ENCODE data around the gene THSD7A.
"Not testable (repeated sequence)": the region's sequence is repeated elsewhere in the genome, so short reads cannot be mapped to it uniquely, and the experiment has no call there.

THSD7A gene

GRCh38 chr7:11570922-11571550 lies 261.0 kb downstream of the THSD7A start:
- no peak for DNase-seq

DNA sequence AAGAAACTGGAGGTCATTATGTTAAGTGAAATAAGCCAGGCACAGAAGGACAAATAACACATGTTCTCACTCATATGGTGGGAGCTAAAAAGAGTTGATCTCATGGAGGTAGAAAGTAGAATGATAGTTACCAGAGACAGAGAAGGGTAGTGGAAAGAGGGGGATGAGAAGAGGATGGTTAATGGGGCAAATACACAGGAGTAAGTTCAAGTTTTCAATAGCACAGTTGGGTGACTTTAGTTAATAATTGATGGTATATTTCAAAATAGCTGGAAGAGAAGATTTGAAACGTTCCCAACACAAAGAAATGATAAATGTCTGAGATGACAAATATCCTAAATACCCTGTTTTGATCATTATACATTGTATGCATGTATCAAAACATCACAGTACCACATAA lies 261.8 kb downstream of the THSD7A start:
- DNase-seq: no peak

DNA sequence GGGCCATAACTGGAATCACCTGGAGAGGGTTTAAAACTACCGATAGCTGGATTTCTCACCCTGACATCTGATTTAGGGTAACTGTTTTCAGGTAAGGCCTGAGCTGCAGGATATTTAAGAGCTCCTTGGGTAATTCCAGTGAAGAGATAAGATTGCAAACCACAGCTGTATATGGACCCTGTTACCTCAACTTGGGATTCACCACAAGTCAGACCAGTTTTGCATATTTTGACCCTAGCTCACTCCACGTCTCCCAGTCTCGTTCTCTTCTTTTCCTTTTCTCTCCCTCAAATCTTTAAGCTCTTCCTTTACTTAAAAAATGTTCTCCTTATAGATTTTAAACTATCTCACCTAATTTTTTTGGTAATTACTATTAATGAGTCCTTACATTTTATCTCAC lies 264.4 kb downstream of the THSD7A start:
- no peak for DNase-seq

GRCh38 chr7:11557627-11558026 lies 274.4 kb downstream of the THSD7A start:
- DNase-seq: no peak

GRCh38 chr7:11552676-11553296 lies 279.2 kb downstream of the THSD7A start:
- no peak for DNase-seq

GRCh38 chr7:11551470-11551869 lies 280.5 kb downstream of the THSD7A start:
- DNase-seq: no peak

- no peak for DNase-seq
Observed at GRCh38 chr7:11548532-11548931, 283.5 kb downstream of the THSD7A start.

DNA sequence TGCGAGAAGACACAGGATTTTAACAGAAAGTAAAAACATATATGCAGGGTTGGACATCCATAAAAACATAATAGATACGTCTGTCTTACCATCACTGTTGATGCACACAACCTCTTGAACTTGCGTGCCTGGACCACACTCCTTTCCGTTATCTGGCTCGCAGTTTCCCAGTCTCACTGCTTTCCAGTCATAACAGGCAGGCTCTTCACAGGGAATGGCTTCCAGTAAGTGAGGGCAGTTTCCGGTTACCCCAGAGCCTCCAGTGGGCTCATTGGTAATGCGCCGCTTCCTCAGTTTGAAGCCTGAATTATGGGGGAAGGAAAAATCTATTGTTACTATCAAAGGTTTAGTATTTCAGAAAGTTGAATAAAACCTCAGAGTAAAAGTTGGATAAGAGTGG lies 290.7 kb downstream of the THSD7A start:
- DNase-seq: no peak

- DNase-seq: no peak
Observed at GRCh38 chr7:11540271-11540761, 291.7 kb downstream of the THSD7A start.

DNA sequence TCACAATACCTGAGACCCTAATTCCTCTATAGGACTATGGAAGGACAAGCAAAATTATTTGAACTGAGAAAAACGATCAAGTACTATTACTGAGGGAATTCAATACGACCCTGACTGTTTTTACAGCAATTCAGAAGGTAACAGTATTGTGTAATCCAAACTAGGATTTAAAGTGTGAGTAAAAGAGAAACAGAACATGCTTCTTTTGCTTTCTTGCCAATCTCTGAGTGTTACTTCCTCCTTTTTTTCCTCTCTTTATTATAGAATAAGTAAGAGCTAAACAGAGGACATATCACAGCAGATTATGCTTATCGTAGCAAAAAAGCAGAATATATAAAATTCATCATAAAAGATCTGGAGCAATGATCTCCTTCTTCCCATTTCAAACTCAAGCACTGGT lies 292.1 kb downstream of the THSD7A start:
- no peak for DNase-seq

- no peak for DNase-seq
Observed at GRCh38 chr7:11538751-11539299, 293.2 kb downstream of the THSD7A start.

- DNase-seq: no peak
Observed at GRCh38 chr7:11533229-11533820, 298.7 kb downstream of the THSD7A start.

DNA sequence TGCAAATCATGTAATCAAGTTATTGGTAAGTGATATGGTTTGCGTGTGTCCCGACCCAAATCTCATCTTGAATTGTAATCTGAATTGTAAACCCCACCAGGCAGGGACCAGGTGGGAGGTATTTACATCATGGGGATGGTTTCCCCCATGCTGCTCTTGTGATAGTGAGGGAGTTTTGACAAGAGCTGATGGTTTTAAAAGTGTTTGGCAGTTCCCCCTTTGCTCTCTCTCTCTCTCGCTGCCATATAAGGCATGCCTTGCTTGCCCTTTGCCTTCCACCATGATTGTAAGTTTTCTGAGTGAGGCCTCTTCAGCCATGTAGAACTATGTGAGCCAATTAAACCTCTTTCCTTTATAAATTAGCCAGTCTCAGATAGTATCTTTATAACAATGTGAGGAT lies 302.6 kb downstream of the THSD7A start:
- no peak for DNase-seq

DNA sequence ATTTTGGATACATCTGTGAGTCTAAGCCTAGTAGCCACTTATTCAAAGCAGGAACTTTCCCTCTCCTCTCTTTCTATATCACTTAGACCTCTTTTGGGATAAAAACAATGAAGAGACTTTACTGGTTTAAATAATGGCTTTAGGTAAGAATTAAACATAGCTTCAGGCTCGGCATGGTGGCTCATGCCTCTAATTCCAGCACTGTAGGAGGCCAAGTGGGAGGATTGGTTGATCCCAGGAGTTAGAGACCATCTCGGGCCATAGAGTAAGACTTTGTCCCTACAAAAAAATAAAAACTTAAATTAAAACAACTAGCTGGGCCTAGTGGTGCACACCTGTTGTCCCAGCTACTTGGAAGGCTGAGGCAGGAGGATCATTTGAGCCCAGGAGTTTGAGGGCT lies 304.3 kb downstream of the THSD7A start:
- no peak for DNase-seq

DNA sequence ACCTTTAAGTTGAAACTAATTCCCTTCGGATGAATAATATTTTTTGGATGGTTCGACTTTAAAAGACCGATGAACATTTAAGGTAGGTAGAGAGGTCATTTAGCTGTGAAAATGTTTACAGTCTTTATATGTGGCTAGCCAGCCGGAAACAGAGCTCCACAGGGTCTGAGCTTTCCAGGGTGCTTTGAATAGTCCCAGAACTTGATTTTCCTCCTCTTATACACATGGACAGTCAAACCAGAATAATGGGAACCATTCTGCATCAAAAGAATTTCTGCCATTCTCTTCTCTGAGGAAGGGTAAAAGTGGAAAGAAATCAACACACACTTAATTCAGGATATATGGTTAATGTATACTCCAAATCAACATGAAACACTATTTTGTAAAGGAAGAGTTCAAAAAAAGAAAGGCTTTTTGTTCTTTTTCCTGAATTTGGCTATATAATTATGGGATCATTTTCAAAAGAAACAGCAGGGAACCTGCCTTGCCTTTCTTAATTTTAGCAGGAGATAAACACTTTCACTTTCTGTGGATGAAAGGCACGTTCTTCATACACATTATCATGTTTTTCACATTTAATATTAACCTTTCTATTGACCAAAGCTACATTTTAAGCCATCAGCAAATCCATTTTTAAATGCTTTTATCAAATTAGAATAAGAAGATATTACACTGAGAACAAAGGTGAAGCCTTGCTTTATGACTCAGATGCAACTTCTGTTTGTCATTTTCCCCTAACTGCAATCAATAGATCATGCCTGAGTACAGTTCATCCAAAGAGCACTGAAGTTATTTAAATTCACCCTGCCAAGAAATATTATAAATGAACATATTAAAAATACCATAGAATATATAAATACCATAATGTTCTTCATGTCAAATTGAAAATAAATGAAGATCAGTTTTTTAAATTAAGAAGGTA lies 307.3 kb downstream of the THSD7A start:
- no peak for DNase-seq

DNA sequence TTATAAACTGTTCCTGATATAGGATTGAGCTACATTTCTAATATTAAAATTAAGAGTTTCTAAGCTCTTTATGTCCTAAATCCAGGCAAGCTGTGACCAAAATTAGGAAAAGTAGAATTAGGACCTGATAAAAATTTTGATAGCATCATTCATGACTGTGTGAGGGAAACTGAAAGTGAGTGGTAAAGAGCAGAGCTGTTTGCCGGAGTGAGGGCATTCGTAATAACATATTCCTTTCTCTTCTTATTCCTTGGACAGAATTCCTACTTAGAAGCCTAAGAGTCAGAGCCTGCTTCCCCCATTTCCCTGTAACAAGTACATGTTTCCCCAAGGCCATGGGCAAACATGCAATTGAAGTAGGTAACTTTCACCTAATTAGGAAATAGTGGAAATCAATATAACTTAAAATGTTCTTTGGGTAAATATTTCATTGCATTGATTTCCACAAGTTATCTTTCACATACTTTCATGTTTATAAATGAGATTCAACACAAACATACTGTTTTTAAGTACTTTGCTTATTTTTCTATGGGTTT lies 310.0 kb downstream of the THSD7A start:
- DNase-seq: not testable (repeated sequence)

GRCh38 chr7:11517853-11518252 lies 314.1 kb downstream of the THSD7A start:
- DNase-seq: no peak

DNA sequence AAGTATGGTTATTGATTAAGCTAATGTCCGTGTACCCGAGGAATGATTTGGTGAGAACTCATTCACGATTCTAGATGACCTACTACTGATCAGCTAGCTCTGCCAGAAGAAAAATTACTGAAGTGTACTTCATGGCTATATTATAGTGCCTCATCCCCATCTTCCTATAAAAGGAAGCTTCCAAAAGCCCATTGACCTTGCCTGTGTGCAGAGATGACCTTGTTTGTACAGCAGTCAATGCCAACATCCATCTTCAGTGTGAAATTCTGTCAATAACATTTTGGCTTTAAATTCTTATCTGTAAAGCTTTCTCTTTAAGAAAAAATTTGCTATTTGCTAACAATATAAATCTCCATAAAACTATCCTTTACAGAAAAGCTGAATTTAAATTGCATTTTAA lies 315.7 kb downstream of the THSD7A start:
- no peak for DNase-seq

DNA sequence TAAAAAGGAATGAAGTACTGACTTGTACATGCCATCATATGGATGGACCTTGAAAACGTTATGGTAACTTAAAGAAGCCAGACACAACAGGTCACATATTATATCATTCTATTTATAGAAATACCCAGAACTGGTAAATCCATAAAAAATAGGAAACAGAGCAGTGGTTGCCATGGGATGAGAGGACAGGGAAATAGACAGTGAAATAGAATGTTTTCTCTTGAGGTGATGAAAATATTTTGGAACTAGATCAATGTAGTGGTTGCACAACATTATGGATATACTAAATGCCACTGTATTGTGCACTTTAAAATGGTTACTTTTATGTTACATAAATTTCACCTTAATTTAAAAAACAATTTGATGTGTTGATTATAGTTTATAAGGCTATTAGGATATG lies 318.5 kb downstream of the THSD7A start:
- no peak for DNase-seq

- no peak for DNase-seq
Observed at GRCh38 chr7:11507929-11508328, 324.1 kb downstream of the THSD7A start.

DNA sequence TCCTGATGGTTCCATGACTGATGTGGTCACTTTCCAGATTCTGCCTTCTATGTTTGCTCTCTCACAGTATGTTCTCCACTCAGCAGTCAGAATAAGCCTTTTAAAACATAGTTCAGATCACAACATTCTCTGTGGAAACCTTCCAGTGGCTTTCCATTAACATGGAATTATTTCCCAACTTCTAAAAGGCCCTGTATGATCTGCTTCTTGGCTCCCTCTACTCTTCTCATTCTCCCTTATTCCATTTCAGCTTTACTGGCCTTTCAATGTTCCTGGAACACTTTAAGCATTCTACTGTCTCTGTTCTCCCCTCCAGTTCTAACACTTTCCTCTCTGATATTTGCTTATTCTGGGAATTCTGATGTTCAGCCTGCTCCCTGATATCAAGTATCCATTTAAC lies 325.6 kb downstream of the THSD7A start:
- no peak for DNase-seq

GRCh38 chr7:11505471-11505985 lies 326.5 kb downstream of the THSD7A start:
- no peak for DNase-seq

DNA sequence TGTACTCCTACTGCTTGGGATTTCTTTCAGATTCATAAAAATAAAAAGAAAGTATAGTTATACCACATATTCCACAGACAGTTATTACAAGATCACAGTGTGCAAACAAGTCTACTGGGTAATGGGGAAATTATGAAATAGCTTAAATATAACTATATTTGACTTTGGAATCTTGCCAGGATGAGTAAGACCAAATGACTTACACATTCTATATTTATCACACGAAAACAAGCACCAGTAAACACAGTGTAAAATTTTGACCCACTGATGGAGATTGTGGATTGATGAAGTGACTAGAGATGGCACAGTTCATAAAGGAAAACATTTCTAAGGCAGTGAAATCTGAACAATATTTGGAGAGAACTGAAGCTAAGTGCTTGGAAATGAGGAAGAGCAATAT lies 339.7 kb downstream of the THSD7A start:
- no peak for DNase-seq
